DND-41 (cell line): ENCODE measurements around the gene ZG16B.

Experiments
- EZH2 ChIP-seq: IDR thresholded peaks from 3 replicates; pipeline ENCODE4 v1.6.1; 2012; ENCODE audit warnings: borderline replicate concordance, low read depth, mild to moderate bottlenecking, moderate library complexity, low read length, inconsistent platforms; ENCODE audit not compliant: severe bottlenecking
- TF ChIP-seq, protein P1 (sequence below): IDR thresholded peaks from 2 replicates; pipeline ENCODE4 v1.5.1; 2012; ENCODE audit warnings: borderline replicate concordance, low read length, moderate library complexity, mild to moderate bottlenecking; ENCODE audit not compliant: poor library complexity, severe bottlenecking; ENCODE audit errors: extremely low read depth

DNA sequence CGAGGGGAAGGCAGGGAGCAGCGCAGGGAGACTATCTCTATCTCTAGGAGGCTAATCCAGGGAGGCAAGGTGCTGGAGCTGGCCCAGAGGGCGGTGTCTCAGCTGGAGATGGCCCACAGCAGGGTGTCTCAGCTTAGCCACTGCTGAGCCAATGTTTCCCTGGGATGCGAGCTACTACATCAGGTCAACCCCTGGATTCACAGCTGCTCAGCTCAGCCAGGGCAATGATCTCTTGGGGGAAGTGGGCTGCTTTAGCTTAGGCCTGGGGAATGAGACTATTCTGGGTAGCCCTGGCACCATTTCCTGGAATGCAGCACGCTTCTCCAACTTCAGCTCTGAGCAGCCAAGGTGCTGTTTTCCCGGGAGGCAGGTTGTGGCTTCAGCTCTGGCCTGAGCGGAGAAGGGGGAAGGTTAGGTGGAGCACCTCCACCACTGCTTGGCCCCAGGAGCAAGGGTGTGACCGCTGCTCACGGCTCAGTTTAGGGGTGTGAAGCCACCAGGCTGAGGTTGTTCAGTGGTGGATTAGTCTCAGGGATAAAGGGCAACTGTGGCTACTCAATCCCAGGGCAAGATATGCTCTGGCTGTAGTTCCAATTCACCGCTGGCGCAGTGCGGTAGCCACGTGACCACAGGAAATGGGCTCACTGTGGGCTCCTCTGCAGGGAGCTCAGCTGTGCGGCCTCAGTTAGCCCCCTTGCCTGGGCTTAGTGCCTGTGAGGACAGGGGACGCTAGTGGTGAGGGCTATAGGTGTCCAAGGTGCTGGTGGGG is 18.2 kb upstream of the ZG16B start:
- TF ChIP-seq, protein P1, sequence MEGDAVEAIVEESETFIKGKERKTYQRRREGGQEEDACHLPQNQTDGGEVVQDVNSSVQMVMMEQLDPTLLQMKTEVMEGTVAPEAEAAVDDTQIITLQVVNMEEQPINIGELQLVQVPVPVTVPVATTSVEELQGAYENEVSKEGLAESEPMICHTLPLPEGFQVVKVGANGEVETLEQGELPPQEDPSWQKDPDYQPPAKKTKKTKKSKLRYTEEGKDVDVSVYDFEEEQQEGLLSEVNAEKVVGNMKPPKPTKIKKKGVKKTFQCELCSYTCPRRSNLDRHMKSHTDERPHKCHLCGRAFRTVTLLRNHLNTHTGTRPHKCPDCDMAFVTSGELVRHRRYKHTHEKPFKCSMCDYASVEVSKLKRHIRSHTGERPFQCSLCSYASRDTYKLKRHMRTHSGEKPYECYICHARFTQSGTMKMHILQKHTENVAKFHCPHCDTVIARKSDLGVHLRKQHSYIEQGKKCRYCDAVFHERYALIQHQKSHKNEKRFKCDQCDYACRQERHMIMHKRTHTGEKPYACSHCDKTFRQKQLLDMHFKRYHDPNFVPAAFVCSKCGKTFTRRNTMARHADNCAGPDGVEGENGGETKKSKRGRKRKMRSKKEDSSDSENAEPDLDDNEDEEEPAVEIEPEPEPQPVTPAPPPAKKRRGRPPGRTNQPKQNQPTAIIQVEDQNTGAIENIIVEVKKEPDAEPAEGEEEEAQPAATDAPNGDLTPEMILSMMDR, result no peak
- TF ChIP-seq EZH2, result no peak
